Measurements from ENCODE around the gene SMOC2. TPM values are rescaled to one million over a fixed set of nuclear protein-coding genes. Genes with fewer than 3 reads are reported as not detected.

The SMOC2 gene
- polyA plus RNA-seq, 2 of the 4 experiments (the other 2 are of a cell fraction), result not detected

GRCh38 chr6:168570211-168570610 is 129.2 kb downstream of the SMOC2 start:
- FAIRE-seq, result no peak
- Histone ChIP-seq H3K9me3 (no peaks in the 10 kb centered on the region), H3K4me3 (no peak overlapping the region), H3K4me1 (no peaks in the 10 kb centered on the region), H3K27ac (no peak overlapping the region), H3K4me2 (no peak overlapping the region)
- ChIA-PET POLR2A (no interaction called here), CTCF (no interaction called here)
- TF ChIP-seq ZFP36 (IDR thresholded peaks at IDR 0.05; ENCODE audit: borderline replicate concordance, partially characterized antibody) (no peak), CTCF (IDR thresholded peaks at IDR 0.05) (no peak), FOXS1 (CRISPR knock-in tag; IDR thresholded peaks at IDR 0.05) (no peak), CEBPB (IDR thresholded peaks at IDR 0.05) (no peak), HOXA7 (CRISPR knock-in tag; IDR thresholded peaks at IDR 0.05) (no peak), FOSL2 (IDR thresholded peaks at IDR 0.05) (no peak), FOSL2 (CRISPR knock-in tag; IDR thresholded peaks at IDR 0.05) (no peak), KDM5A (IDR thresholded peaks at IDR 0.05) (no peak), HDAC2 (IDR thresholded peaks at IDR 0.05) (no peak), ESRRA (IDR thresholded peaks at IDR 0.05; ENCODE audit: borderline replicate concordance, low read length) (no peak)
- ATAC-seq, result no peak
- DNase-seq (ENCODE audit: low read depth in 1 of 2, low spot score in 1 of 2), result no peak
- WGBS (ENCODE audit: missing lambda C conversion rate), result 19% methylated on average over 11 of the region's 11 CpGs

GRCh38 chr6:168571268-168571667 is 130.3 kb downstream of the SMOC2 start:
- H3K27ac ChIP-seq, result no peak overlapping the region
- H3K4me2 ChIP-seq, result no peak overlapping the region
- CTCF ChIA-PET, result no interaction called here
- no peaks in the 10 kb centered on the region for H3K9me3 ChIP-seq
- DNase-seq (ENCODE audit: low read depth in 1 of 2, low spot score in 1 of 2) (no peak), ATAC-seq (no peak), FAIRE-seq (no peak)
- POLR2A ChIA-PET, result no interaction called here
- 68% methylated on average over 19 of the region's 19 CpGs for WGBS (ENCODE audit: missing lambda C conversion rate)
- H3K4me1 ChIP-seq, result no peaks in the 10 kb centered on the region
- H3K4me3 ChIP-seq, result no peak overlapping the region
- no peak for TF ChIP-seq BCL3 (IDR thresholded peaks at IDR 0.05)
- TF ChIP-seq CTCF (IDR thresholded peaks at IDR 0.05), result no peak
- no peak for TF ChIP-seq POLR2AphosphoS2 (conservative IDR thresholded peaks at IDR 0.05; ENCODE audit: low read length)
- no peak for TF ChIP-seq GATA3 (IDR thresholded peaks at IDR 0.05; ENCODE audit: borderline replicate concordance)
- no peak for TF ChIP-seq CHD4 (IDR thresholded peaks at IDR 0.05; ENCODE audit: borderline replicate concordance)
- no peak for TF ChIP-seq ELK1 (IDR thresholded peaks at IDR 0.05; ENCODE audit: low read depth, low read length)
- no peak for TF ChIP-seq HMGXB4 (CRISPR knock-in tag; IDR thresholded peaks at IDR 0.05; ENCODE audit: borderline replicate concordance)
- no peak for TF ChIP-seq HOXA7 (CRISPR knock-in tag; IDR thresholded peaks at IDR 0.05)
- TF ChIP-seq CHD2 (IDR thresholded peaks at IDR 0.05; ENCODE audit: low read length, partially characterized antibody), result no peak
- no peak for TF ChIP-seq MAX (IDR thresholded peaks at IDR 0.05)
- no peak for TF ChIP-seq PHF8 (IDR thresholded peaks at IDR 0.05; ENCODE audit: borderline replicate concordance, low read depth)
- TF ChIP-seq USF2 (IDR thresholded peaks at IDR 0.05), result no peak
- TF ChIP-seq NR3C1 (IDR thresholded peaks at IDR 0.05), result no peak
- no peak for TF ChIP-seq REST (IDR thresholded peaks at IDR 0.05)
- no peak for TF ChIP-seq POLR2A (IDR thresholded peaks at IDR 0.05; ENCODE audit: low read length)
- TF ChIP-seq MYC (IDR thresholded peaks at IDR 0.05; ENCODE audit: borderline replicate concordance, low read length), result no peak
- no peak for TF ChIP-seq JUN (IDR thresholded peaks at IDR 0.05)
- TF ChIP-seq ZC3H11A (IDR thresholded peaks at IDR 0.05), result no peak

Data from A549 (cell line).